ENCODE data around the gene GTF2IRD1.

GTF2IRD1 gene

GRCh38 chr7:74470504-74470903, 16.8 kb downstream of the GTF2IRD1 start:
- Histone ChIP-seq H3K9me3 (ENCODE audit: control insufficient read depth, insufficient read depth, low read length) (no peaks in the 10 kb centered on the region), H3K9ac (ENCODE audit: low read depth, low read length) (no peak overlapping the region), H3K4me3 (ENCODE audit: low read depth, low read length) (no peak overlapping the region), H3K4me1 (ENCODE audit: control insufficient read depth, insufficient read depth, low read length) (no peaks in the 10 kb centered on the region), H3K27me3 (ENCODE audit: control insufficient read depth, insufficient read depth, low read length) (no peaks in the 10 kb centered on the region), H3K36me3 (ENCODE audit: control insufficient read depth, insufficient read depth, low read length) (no peaks in the 10 kb centered on the region), H3K27ac (ENCODE audit: low read depth, low read length) (no peak overlapping the region)

- no peaks in the 10 kb centered on the region for H3K9me3 ChIP-seq (ENCODE audit: control insufficient read depth, insufficient read depth, low read length)
- no peaks in the 10 kb centered on the region for H3K27me3 ChIP-seq (ENCODE audit: control insufficient read depth, insufficient read depth, low read length)
- no peak overlapping the region for H3K9ac ChIP-seq (ENCODE audit: low read depth, low read length)
- H3K4me3 ChIP-seq (ENCODE audit: low read depth, low read length), result no peak overlapping the region
- no peak overlapping the region for H3K27ac ChIP-seq (ENCODE audit: low read depth, low read length)
- 0 out of 2 replicates have a peak, but pooled peaks cover 3% of the 10 kb centered on the region for H3K36me3 ChIP-seq (ENCODE audit: control insufficient read depth, insufficient read depth, low read length)
- no peaks in the 10 kb centered on the region for H3K4me1 ChIP-seq (ENCODE audit: control insufficient read depth, insufficient read depth, low read length)
Measured at GRCh38 chr7:74473116-74473515, 19.4 kb downstream of the GTF2IRD1 start.

- H3K9me3 ChIP-seq (ENCODE audit: control insufficient read depth, insufficient read depth, low read length), result no peaks in the 10 kb centered on the region
Measured at GRCh38 chr7:74474271-74474865, 20.7 kb downstream of the GTF2IRD1 start.

GRCh38 chr7:74475243-74475986, 21.7 kb downstream of the GTF2IRD1 start:
- H3K4me1 ChIP-seq (ENCODE audit: control insufficient read depth, insufficient read depth, low read length), result peaks cover 12% of the 10 kb centered on the region; the same call in 1 of the 2 replicates
- no peaks in the 10 kb centered on the region for H3K27me3 ChIP-seq (ENCODE audit: control insufficient read depth, insufficient read depth, low read length)
- H3K27ac ChIP-seq (ENCODE audit: low read depth, low read length), result no peak overlapping the region
- H3K9me3 ChIP-seq (ENCODE audit: control insufficient read depth, insufficient read depth, low read length), result no peaks in the 10 kb centered on the region
- H3K36me3 ChIP-seq (ENCODE audit: control insufficient read depth, insufficient read depth, low read length), result 0 out of 2 replicates have a peak, but pooled peaks cover 3% of the 10 kb centered on the region
- no peak overlapping the region for H3K4me3 ChIP-seq (ENCODE audit: low read depth, low read length)
- H3K9ac ChIP-seq (ENCODE audit: low read depth, low read length), result no peak overlapping the region

More at GRCh38 chr7:74474271-74474865, 20.7 kb downstream of the GTF2IRD1 start:
- 0 out of 2 replicates have a peak, but pooled peaks cover 3% of the 10 kb centered on the region for H3K36me3 ChIP-seq (ENCODE audit: control insufficient read depth, insufficient read depth, low read length)
- H3K27me3 ChIP-seq (ENCODE audit: control insufficient read depth, insufficient read depth, low read length), result no peaks in the 10 kb centered on the region
- H3K27ac ChIP-seq (ENCODE audit: low read depth, low read length), result no peak overlapping the region
- no peak overlapping the region for H3K9ac ChIP-seq (ENCODE audit: low read depth, low read length)
- 0 out of 2 replicates have a peak, but pooled peaks cover 1% of the 10 kb centered on the region for H3K4me1 ChIP-seq (ENCODE audit: control insufficient read depth, insufficient read depth, low read length)
- H3K4me3 ChIP-seq (ENCODE audit: low read depth, low read length), result no peak overlapping the region

GRCh38 chr7:74475987-74476350, 22.3 kb downstream of the GTF2IRD1 start:
- H3K4me3 ChIP-seq (ENCODE audit: low read depth, low read length), result no peak overlapping the region
- H3K27me3 ChIP-seq (ENCODE audit: control insufficient read depth, insufficient read depth, low read length), result no peaks in the 10 kb centered on the region
- H3K4me1 ChIP-seq (ENCODE audit: control insufficient read depth, insufficient read depth, low read length), result peaks cover 17% of the 10 kb centered on the region; the same call in 1 of the 2 replicates
- H3K27ac ChIP-seq (ENCODE audit: low read depth, low read length), result no peak overlapping the region
- 0 out of 2 replicates have a peak, but pooled peaks cover 3% of the 10 kb centered on the region for H3K36me3 ChIP-seq (ENCODE audit: control insufficient read depth, insufficient read depth, low read length)
- H3K9me3 ChIP-seq (ENCODE audit: control insufficient read depth, insufficient read depth, low read length), result no peaks in the 10 kb centered on the region
- H3K9ac ChIP-seq (ENCODE audit: low read depth, low read length), result no peak overlapping the region

GRCh38 chr7:74476626-74477025, 22.9 kb downstream of the GTF2IRD1 start:
- Histone ChIP-seq H3K36me3 (ENCODE audit: control insufficient read depth, insufficient read depth, low read length) (0 out of 2 replicates have a peak, but pooled peaks cover 3% of the 10 kb centered on the region), H3K27ac (ENCODE audit: low read depth, low read length) (no peak overlapping the region), H3K4me1 (ENCODE audit: control insufficient read depth, insufficient read depth, low read length) (peaks cover 17% of the 10 kb centered on the region; the same call in 1 of the 2 replicates), H3K9ac (ENCODE audit: low read depth, low read length) (no peak overlapping the region), H3K4me3 (ENCODE audit: low read depth, low read length) (no peak overlapping the region), H3K27me3 (ENCODE audit: control insufficient read depth, insufficient read depth, low read length) (no peaks in the 10 kb centered on the region), H3K9me3 (ENCODE audit: control insufficient read depth, insufficient read depth, low read length) (no peaks in the 10 kb centered on the region)

- Histone ChIP-seq H3K36me3 (ENCODE audit: control insufficient read depth, insufficient read depth, low read length) (0 out of 2 replicates have a peak, but pooled peaks cover 3% of the 10 kb centered on the region), H3K27ac (ENCODE audit: low read depth, low read length) (no peak overlapping the region), H3K9ac (ENCODE audit: low read depth, low read length) (no peak overlapping the region), H3K4me3 (ENCODE audit: low read depth, low read length) (no peak overlapping the region), H3K4me1 (ENCODE audit: control insufficient read depth, insufficient read depth, low read length) (peaks cover 17% of the 10 kb centered on the region; the same call in 1 of the 2 replicates), H3K9me3 (ENCODE audit: control insufficient read depth, insufficient read depth, low read length) (no peaks in the 10 kb centered on the region), H3K27me3 (ENCODE audit: control insufficient read depth, insufficient read depth, low read length) (no peaks in the 10 kb centered on the region)
Measured at GRCh38 chr7:74478671-74479065, 25.0 kb downstream of the GTF2IRD1 start.

GRCh38 chr7:74479066-74479781, 25.5 kb downstream of the GTF2IRD1 start:
- 0 out of 2 replicates have a peak, but pooled peaks cover 3% of the 10 kb centered on the region for H3K36me3 ChIP-seq (ENCODE audit: control insufficient read depth, insufficient read depth, low read length)
- no peak overlapping the region for H3K9ac ChIP-seq (ENCODE audit: low read depth, low read length)
- no peaks in the 10 kb centered on the region for H3K27me3 ChIP-seq (ENCODE audit: control insufficient read depth, insufficient read depth, low read length)
- no peak overlapping the region for H3K4me3 ChIP-seq (ENCODE audit: low read depth, low read length)
- H3K27ac ChIP-seq (ENCODE audit: low read depth, low read length), result no peak overlapping the region
- H3K4me1 ChIP-seq (ENCODE audit: control insufficient read depth, insufficient read depth, low read length), result peaks cover 17% of the 10 kb centered on the region; the same call in 1 of the 2 replicates
- H3K9me3 ChIP-seq (ENCODE audit: control insufficient read depth, insufficient read depth, low read length), result no peaks in the 10 kb centered on the region

GRCh38 chr7:74479961-74480829, 26.5 kb downstream of the GTF2IRD1 start:
- Histone ChIP-seq H3K4me3 (ENCODE audit: low read depth, low read length) (0 out of 2 replicates have a peak overlapping the region, but pooled peaks have one; percentile 12), H3K36me3 (ENCODE audit: control insufficient read depth, insufficient read depth, low read length) (0 out of 2 replicates have a peak, but pooled peaks cover 3% of the 10 kb centered on the region), H3K27ac (ENCODE audit: low read depth, low read length) (peak overlapping the region; percentile 73), H3K4me1 (ENCODE audit: control insufficient read depth, insufficient read depth, low read length) (peaks cover 17% of the 10 kb centered on the region; the same call in 1 of the 2 replicates), H3K9ac (ENCODE audit: low read depth, low read length) (peak overlapping the region; percentile 31; the same call in 1 of the 2 replicates), H3K9me3 (ENCODE audit: control insufficient read depth, insufficient read depth, low read length) (no peaks in the 10 kb centered on the region), H3K27me3 (ENCODE audit: control insufficient read depth, insufficient read depth, low read length) (no peaks in the 10 kb centered on the region)

- no peaks in the 10 kb centered on the region for H3K27me3 ChIP-seq (ENCODE audit: control insufficient read depth, insufficient read depth, low read length)
- 0 out of 2 replicates have a peak, but pooled peaks cover 3% of the 10 kb centered on the region for H3K36me3 ChIP-seq (ENCODE audit: control insufficient read depth, insufficient read depth, low read length)
- no peak overlapping the region; the same call in 1 of the 2 replicates for H3K9ac ChIP-seq (ENCODE audit: low read depth, low read length)
- peaks cover 17% of the 10 kb centered on the region; the same call in 1 of the 2 replicates for H3K4me1 ChIP-seq (ENCODE audit: control insufficient read depth, insufficient read depth, low read length)
- peak overlapping the region; percentile 73 for H3K27ac ChIP-seq (ENCODE audit: low read depth, low read length)
- H3K4me3 ChIP-seq (ENCODE audit: low read depth, low read length), result 0 out of 2 replicates have a peak overlapping the region, but pooled peaks have one; percentile 12
- no peaks in the 10 kb centered on the region for H3K9me3 ChIP-seq (ENCODE audit: control insufficient read depth, insufficient read depth, low read length)
Measured at GRCh38 chr7:74480861-74481417, 27.2 kb downstream of the GTF2IRD1 start.

Measured in HUES48 (cell line).